WI38 (cell line): ENCODE results near the gene PRKCE.
A peak's percentile ranks its signal among the peaks of the same experiment; 100 is the strongest.

ENCODE experiments used
- H3K4me3 ChIP-seq: 2 replicates; pipeline ENCODE4 v1.5.1; 2011; ENCODE audit warnings: low read depth, mild to moderate bottlenecking, control low read depth, low read length
- TF ChIP-seq, protein P1 (sequence below): IDR thresholded peaks from 2 replicates; pipeline ENCODE4 v1.5.1; 2012; ENCODE audit warnings: low read depth, mild to moderate bottlenecking, control low read depth, low read length

Gene PRKCE

DNA sequence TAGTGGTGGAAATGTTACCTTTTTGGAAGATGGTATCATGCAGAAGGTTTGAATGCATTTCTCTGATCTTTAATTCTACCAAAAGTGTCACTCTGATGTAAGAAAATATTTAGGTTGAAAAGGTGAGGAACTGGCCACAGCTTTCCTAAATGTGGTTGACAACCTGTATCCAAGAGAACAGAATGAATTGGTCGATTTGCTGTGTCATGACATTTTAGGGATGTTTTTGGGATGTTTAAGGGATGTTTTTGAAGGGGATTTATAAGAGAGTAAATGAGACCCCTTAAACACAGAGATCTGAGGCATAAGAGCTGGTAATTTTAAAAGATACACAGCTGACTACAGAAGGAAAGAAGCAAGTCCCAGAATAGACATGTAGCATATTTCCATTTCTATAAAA lies 375.0 kb downstream of the PRKCE start:
- TF ChIP-seq, protein P1, sequence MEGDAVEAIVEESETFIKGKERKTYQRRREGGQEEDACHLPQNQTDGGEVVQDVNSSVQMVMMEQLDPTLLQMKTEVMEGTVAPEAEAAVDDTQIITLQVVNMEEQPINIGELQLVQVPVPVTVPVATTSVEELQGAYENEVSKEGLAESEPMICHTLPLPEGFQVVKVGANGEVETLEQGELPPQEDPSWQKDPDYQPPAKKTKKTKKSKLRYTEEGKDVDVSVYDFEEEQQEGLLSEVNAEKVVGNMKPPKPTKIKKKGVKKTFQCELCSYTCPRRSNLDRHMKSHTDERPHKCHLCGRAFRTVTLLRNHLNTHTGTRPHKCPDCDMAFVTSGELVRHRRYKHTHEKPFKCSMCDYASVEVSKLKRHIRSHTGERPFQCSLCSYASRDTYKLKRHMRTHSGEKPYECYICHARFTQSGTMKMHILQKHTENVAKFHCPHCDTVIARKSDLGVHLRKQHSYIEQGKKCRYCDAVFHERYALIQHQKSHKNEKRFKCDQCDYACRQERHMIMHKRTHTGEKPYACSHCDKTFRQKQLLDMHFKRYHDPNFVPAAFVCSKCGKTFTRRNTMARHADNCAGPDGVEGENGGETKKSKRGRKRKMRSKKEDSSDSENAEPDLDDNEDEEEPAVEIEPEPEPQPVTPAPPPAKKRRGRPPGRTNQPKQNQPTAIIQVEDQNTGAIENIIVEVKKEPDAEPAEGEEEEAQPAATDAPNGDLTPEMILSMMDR: no peak
- no peak overlapping the region for H3K4me3 ChIP-seq

DNA sequence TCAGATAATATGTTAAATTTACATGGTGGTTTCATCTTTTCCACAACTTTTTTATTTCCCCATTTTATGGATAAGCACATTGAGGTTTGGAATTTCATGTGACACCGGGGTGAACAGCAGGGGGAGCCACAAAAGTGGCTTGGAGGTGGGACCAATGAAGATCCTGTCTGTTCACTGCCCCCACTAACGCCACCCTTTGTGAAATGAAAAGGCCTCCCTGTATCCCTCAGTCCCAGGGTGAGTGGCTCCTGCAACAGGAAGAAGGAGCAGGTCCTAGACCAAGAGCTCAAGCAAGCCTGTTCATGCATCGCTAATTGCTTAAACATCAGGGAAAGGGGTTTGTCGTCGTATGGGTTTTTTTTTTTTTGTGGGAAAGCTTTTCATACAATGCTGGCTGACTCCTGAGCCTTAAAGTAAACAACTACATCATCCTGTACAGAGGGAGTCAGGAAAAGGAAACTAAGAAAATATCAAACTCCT lies 377.9 kb downstream of the PRKCE start:
- TF ChIP-seq, protein P1: peak; percentile 39
- H3K4me3 ChIP-seq: no peak overlapping the region

DNA sequence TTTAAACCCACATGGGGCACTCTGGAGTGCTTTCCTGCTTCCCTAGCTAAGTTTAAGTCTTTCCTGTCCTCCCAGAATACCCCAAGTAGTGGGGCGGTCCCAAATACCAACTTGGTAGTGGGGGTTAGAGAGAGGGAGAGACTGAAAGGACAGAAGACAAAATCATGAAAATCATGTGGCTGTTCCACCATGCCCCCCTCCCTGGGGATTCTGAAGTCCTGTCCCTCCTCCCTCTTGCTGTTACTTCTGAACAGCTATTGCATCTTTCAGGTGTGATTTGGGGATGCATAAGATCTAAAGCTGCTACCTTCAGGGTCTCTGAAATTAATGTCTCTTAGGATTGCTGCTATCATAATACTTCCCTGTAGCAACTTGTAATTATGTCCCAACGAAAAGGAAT lies 378.9 kb downstream of the PRKCE start:
- H3K4me3 ChIP-seq: no peak overlapping the region
- TF ChIP-seq, protein P1: no peak

DNA sequence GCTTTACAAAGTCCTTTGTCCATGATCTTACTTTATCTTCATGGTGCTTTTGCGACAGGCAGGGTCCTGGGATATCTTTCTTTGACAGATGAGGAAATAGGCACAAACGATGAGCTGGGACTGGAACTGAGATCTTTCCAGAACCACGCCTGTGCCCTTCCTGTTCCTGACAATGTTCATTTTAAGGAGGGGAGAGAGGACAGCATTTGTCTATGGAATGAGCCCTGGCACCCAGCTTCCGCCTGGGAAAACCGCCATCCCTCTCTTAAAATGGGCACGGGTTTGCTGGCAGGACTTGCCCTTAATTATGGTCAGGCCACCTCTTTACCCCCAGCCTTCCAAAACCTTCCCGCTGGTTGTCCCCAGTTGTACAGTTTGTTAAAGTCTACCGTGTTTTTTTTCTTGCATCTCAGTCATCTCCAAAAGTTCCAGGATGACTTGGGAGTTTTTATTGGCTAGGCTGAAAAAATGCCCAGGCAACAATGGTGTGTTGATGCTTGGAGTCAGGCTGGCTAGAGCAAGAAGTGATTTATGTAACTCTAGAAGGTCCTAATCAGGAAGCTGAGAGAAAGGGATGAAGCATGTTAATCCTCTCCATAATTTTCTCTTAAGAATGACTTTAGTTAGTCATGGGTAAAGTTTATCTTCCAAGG lies 380.8 kb downstream of the PRKCE start:
- no peak overlapping the region for H3K4me3 ChIP-seq
- TF ChIP-seq, protein P1: no peak

DNA sequence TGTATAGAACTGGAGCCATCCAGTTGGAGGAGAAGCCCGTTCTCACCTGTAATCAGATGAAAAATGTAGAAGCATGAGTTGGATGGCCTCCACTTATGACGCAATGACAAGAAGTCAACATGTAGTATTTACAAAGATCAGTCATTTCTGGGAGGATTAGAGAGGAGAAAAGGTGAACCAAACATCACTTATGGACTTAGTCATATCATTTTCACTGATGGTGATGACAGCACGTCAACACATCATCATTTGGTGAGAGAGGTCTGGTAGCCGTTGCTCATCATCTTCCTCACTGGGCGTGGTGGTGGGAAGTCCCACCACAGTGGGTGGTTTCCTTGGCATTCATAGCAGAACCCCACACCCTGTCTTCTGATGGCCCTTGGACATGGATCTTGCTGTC lies 381.5 kb downstream of the PRKCE start:
- H3K4me3 ChIP-seq: no peak overlapping the region
- TF ChIP-seq, protein P1: no peak

DNA sequence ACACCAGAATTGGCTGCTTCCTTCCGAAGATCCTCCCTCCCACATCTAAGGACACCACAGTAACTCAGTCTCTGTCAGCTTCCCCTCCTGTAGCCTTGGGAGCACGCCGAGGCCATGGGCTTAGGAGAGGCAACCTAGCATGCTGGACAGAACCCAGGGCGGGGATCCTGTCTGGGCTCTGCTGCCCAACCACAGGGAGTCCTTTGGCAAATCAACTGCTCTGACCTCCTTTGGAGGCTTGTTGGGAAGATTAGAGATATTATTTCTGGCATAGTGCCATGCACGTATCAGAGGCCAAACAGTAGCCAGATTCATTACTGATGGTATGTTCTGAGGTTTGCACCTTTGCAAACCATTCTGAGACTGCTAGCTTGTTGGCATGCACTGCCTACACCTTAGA lies 383.1 kb downstream of the PRKCE start:
- no peak overlapping the region for H3K4me3 ChIP-seq
- TF ChIP-seq, protein P1: no peak

DNA sequence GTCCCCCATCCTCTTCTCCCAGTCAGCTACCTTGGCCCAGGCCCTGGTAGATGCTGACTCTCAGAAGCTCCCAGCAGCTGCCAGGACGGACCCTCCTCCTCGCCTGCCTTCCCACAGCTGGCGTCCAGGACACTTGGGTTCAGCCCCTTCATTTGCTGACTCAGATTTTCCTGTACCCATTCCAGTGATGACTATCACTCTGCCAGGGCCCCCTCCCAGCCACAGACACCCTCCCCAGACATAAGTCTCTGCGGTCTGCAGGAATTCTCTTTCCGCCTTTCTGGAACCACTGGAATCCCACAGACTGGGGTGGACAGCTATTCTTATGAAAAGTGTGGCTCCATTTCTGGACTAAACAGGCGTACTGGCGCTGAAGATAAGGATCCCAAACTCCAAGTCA lies 385.5 kb downstream of the PRKCE start:
- TF ChIP-seq, protein P1: no peak
- no peak overlapping the region for H3K4me3 ChIP-seq
